Erythroblast (primary cell): ENCODE results near the gene LY6G6C.

Experiments
- GATA1 ChIP-seq: IDR thresholded peaks from 2 replicates; pipeline ENCODE4 v1.6.1; 2011; ENCODE audit warnings: low read depth, mild to moderate bottlenecking, control low read depth, low read length, moderate library complexity
- POLR2A ChIP-seq: IDR thresholded peaks from 2 replicates; pipeline ENCODE4 v1.6.1; 2011; ENCODE audit warnings: mild to moderate bottlenecking, low read length

DNA sequence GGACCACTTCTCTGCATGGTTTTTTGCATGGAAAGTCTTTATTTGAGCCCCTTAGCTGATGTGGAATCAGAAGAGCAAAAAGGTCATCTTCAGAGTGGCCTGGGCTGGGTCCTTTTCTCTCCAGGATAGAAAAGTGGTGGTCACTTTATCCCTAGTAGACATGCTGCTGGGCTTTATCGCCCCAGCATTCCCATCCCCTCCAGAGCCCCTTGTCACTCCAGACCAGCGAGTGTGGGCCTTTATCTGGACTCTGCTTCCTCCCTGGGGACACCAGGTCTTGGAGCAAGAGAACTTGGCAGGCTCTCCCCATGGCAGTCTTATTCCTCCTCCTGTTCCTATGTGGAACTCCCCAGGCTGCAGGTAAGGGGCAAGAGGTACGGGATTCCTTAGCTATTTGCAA lies 14.9 kb downstream of the LY6G6C start, which contains the start of gene LY6G6F:
- TF ChIP-seq POLR2A = no peak
- TF ChIP-seq GATA1 = no peak
